Activated CD4-positive, CD25-positive, alpha-beta regulatory T cell treated with anti-CD3 and anti-CD28 coated beads, Interleukin-2, amount 50 U/mL, for 16 hours (primary cell): ENCODE results near the gene FERMT1.
"Not testable (repeated sequence)": the region's sequence is repeated elsewhere in the genome, so short reads cannot be mapped to it uniquely, and the experiment has no call there.

Source experiments
- DNase-seq: peaks from one replicate; pipeline ENCODE4 v3.0.0-alpha.2; 2020; ENCODE audit warnings: low read depth, low spot score

Gene FERMT1

GRCh38 chr20:6115221-6115895 lies 7.5 kb downstream of the FERMT1 start:
- no peak for DNase-seq

- no peak for DNase-seq
Measured at GRCh38 chr20:6114696-6115095, 8.1 kb downstream of the FERMT1 start.

- DNase-seq = no peak
Measured at GRCh38 chr20:6113951-6114350, 8.9 kb downstream of the FERMT1 start.

GRCh38 chr20:6112965-6113364 lies 9.9 kb downstream of the FERMT1 start:
- DNase-seq = not testable (repeated sequence)

GRCh38 chr20:6108330-6108729 lies 14.5 kb downstream of the FERMT1 start:
- DNase-seq = no peak

GRCh38 chr20:6104493-6105188 lies 18.2 kb downstream of the FERMT1 start:
- DNase-seq = no peak

- DNase-seq = no peak
Measured at GRCh38 chr20:6103301-6103700, 19.5 kb downstream of the FERMT1 start.

GRCh38 chr20:6101346-6101745 lies 21.5 kb downstream of the FERMT1 start:
- DNase-seq = no peak

- no peak for DNase-seq
Measured at GRCh38 chr20:6100246-6100645, 22.6 kb downstream of the FERMT1 start.

GRCh38 chr20:6099819-6100218 lies 23.0 kb downstream of the FERMT1 start:
- no peak for DNase-seq

GRCh38 chr20:6095409-6095808 lies 27.4 kb downstream of the FERMT1 start:
- no peak for DNase-seq

- DNase-seq = no peak
Measured at GRCh38 chr20:6094565-6094964, 28.3 kb downstream of the FERMT1 start.

- no peak for DNase-seq
Measured at GRCh38 chr20:6094063-6094462, 28.8 kb downstream of the FERMT1 start.

- DNase-seq = no peak
Measured at GRCh38 chr20:6091661-6092060, 31.2 kb downstream of the FERMT1 start.

GRCh38 chr20:6086868-6087267 lies 36.0 kb downstream of the FERMT1 start:
- no peak for DNase-seq

- no peak for DNase-seq
Measured at GRCh38 chr20:6083926-6084325, 38.9 kb downstream of the FERMT1 start.

GRCh38 chr20:6081236-6081635 lies 41.6 kb downstream of the FERMT1 start:
- DNase-seq = no peak

- no peak for DNase-seq
Measured at GRCh38 chr20:6079016-6079415, 43.8 kb downstream of the FERMT1 start.

GRCh38 chr20:6075428-6076219 lies 47.2 kb downstream of the FERMT1 start:
- DNase-seq = no peak

- DNase-seq = no peak
Measured at GRCh38 chr20:6074784-6075183, 48.0 kb downstream of the FERMT1 start.

- DNase-seq = no peak
Measured at GRCh38 chr20:6074145-6074561, 48.7 kb downstream of the FERMT1 start.

- no peak for DNase-seq
Measured at GRCh38 chr20:6070829-6071695, 51.8 kb downstream of the FERMT1 start.
